SK-N-SH treated with all-trans-retinoic acid at 6 μM for 48 hours (cell line): ENCODE results near the gene KRT80.

Source experiments
- BACH2 ChIP-seq: fragments of 250-450 bp; sonication (Bioruptor Pico); IDR thresholded peaks from 2 replicates; pipeline ENCODE4 v1.9.0; 2021; ENCODE audit warnings: mild to moderate bottlenecking, borderline replicate concordance
- CREB5 ChIP-seq: fragments of 250-450 bp; sonication (Bioruptor Pico); IDR thresholded peaks from 2 replicates; pipeline ENCODE4 v1.5.1; 2020; ENCODE audit warnings: low read depth, mild to moderate bottlenecking, moderate library complexity
- GLIS3 ChIP-seq: fragments of 250-450 bp; sonication (Bioruptor Pico); IDR thresholded peaks from 2 replicates; pipeline ENCODE4 v1.5.0; 2020; ENCODE audit warnings: mild to moderate bottlenecking, moderate library complexity
- PATZ1 ChIP-seq: fragments of 250-450 bp; sonication (Bioruptor Pico); IDR thresholded peaks from 2 replicates; pipeline ENCODE4 v1.8.0; 2020; ENCODE audit warnings: mild to moderate bottlenecking, moderate library complexity, borderline replicate concordance
- RARB ChIP-seq: fragments of 250-450 bp; sonication (Bioruptor Pico); IDR thresholded peaks from 2 replicates; pipeline ENCODE4 v1.8.0; 2021; ENCODE audit warnings: mild to moderate bottlenecking, moderate library complexity
- ZC3H10 ChIP-seq: fragments of 250-450 bp; sonication (Bioruptor Pico); IDR thresholded peaks from 2 replicates; pipeline ENCODE4 v1.5.1; 2021; ENCODE audit warnings: mild to moderate bottlenecking, moderate library complexity
- ZFP3 ChIP-seq: fragments of 250-450 bp; sonication (Bioruptor Pico); IDR thresholded peaks from 2 replicates; pipeline ENCODE4 v1.5.0; 2020; ENCODE audit warnings: mild to moderate bottlenecking, moderate library complexity
- ZFP30 ChIP-seq: fragments of 450-650 bp; formaldehyde crosslinking; IDR thresholded peaks from 2 replicates; pipeline ENCODE4 v1.5.0; 2022; ENCODE audit warnings: mild to moderate bottlenecking, moderate library complexity
- ZNF8 ChIP-seq: fragments of 450-650 bp; formaldehyde crosslinking; IDR thresholded peaks from 2 replicates; pipeline ENCODE4 v1.5.0; 2020; ENCODE audit warnings: mild to moderate bottlenecking, moderate library complexity

- no peak for TF ChIP-seq RARB
- no peak for TF ChIP-seq GLIS3 (CRISPR knock-in tag)
- no peak for TF ChIP-seq BACH2 (CRISPR knock-in tag)
- TF ChIP-seq ZNF8 (CRISPR knock-in tag), result no peak
- no peak for TF ChIP-seq ZC3H10 (CRISPR knock-in tag)
- TF ChIP-seq ZFP30 (CRISPR knock-in tag), result no peak
- no peak for TF ChIP-seq PATZ1 (CRISPR knock-in tag)
- no peak for TF ChIP-seq ZFP3 (CRISPR knock-in tag)
- no peak for TF ChIP-seq CREB5 (CRISPR knock-in tag)
Observed at GRCh38 chr12:52218001-52218400, 26.2 kb upstream of the KRT80 start.
